ENCODE results near the gene CRAT.

Gene CRAT

DNA sequence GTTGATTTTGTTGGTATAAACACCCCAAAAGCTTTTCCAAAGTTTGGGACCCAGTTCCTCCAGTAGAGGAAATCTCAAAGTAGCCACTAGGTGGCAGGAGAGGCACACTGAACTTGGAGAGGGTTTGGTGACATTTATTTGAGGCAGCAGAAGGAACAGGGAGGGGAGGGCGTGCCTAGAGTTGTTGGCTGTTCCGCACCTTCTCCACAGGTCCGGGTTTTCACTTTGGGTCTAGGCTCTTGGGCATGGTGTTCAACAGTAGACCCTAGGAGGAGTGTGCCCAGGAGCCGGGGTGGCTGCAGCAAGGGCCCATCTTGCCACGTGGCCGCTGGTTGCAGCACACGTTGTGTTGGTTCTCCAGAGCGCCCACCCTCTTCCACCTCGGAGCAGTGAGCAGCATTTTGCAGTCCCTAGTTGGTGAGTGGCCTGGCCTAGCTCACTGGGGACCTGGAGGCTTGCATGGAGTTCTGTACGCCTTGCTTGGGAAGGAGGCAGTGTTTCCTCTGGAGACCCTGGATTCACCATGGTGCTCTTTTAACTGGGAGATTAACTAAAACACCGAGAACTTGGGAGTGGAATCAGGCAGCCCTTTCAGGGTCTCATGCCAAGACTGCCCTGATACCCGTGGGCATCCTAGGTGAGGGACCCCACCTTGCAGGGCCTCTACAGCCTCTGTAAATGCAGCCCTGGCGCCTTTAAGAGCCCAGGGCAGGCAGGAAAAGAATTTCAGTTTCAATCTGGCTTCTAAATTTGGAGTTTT lies 28.8 kb upstream of the CRAT start:
- ChIA-PET CTCF (interaction anchor here (0.7 to 26.3 kb wide), 30 partner anchors 9 to 500 kb away, joined by 3 to 680 read pairs (median 4); partner anchors contain the start of genes C9orf50, IER5L, NTMT1 and SH3GLB2), POLR2A (interaction anchor here (0.6 to 1.4 kb wide), 4 partner anchors 22 to 487 kb away, joined by 3 to 8 read pairs (median 4); partner anchors contain the start of genes DOLPP1 and NTMT1)
- TF ChIP-seq, protein P1, sequence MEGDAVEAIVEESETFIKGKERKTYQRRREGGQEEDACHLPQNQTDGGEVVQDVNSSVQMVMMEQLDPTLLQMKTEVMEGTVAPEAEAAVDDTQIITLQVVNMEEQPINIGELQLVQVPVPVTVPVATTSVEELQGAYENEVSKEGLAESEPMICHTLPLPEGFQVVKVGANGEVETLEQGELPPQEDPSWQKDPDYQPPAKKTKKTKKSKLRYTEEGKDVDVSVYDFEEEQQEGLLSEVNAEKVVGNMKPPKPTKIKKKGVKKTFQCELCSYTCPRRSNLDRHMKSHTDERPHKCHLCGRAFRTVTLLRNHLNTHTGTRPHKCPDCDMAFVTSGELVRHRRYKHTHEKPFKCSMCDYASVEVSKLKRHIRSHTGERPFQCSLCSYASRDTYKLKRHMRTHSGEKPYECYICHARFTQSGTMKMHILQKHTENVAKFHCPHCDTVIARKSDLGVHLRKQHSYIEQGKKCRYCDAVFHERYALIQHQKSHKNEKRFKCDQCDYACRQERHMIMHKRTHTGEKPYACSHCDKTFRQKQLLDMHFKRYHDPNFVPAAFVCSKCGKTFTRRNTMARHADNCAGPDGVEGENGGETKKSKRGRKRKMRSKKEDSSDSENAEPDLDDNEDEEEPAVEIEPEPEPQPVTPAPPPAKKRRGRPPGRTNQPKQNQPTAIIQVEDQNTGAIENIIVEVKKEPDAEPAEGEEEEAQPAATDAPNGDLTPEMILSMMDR (IDR thresholded peaks at IDR 0.05; ENCODE audit: control extremely low read depth, extremely low read depth, low read depth, missing control alignments): peak; percentile 77
- peak; percentile 82 for DNase-seq (ENCODE audit: extremely low spot score)

DNA sequence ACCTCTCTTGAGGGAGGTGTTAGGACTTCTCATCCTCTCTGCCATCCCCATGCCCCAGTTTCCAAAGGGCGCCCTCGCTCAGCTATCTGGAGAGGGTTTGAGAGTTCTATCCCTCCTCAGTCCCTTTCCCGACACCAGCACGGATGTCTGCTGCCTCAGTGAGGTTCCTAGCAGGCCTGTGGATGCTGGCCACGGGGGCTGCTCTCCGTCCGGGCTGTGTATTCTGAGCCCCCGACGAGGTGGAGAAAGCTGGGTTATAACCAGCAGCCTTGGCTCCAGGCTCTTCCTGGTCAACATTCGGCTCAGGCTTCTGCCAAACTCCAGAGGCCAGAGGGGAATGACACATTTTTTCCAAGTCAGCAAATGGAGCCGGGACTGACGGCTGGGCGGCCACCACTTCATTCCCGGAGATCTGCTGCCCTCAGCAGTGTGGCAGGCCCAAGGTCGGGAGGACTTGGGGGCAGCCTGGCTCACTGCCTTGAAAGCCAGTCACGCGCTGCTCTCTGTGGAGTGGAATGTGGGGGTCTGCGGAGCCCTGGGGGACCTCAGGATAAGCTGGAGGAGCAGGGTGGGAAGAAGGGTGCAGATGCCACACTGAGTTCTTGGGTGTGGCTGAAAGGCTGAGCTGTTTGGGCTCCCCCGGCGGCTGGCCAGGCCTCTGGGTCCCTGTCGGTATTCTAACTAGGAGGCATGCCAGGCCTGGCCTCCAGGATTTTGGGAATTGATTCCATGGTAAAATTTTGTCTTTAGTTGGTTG lies 28.1 kb upstream of the CRAT start:
- TF ChIP-seq, protein P1 (IDR thresholded peaks at IDR 0.05; ENCODE audit: control extremely low read depth, extremely low read depth, low read depth, missing control alignments): peak; percentile 23
- POLR2A ChIA-PET: no interaction called here
- no peak for DNase-seq (ENCODE audit: extremely low spot score)
- CTCF ChIA-PET: interaction anchor here (0.7 to 26.3 kb wide), 24 partner anchors 8 to 501 kb away, joined by 3 to 680 read pairs (median 5); partner anchors contain the start of genes C9orf50, IER5L, NTMT1 and SH3GLB2

DNA sequence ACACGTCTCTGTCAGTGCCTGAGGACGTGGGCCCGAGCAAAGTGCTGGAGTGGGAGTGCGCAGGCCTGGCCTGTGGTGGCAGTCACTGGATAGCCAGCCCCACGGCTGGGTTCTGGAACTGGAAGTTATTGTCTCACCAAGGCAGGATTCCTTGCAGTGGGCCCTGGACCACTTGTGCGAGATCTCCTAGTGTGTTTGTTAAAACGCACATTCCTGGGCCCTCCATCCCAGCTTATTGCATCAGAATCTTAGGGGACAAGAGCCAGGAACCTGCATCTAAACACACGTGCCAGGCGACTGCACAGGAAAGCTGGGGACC lies 27.5 kb upstream of the CRAT start:
- no peak for DNase-seq (ENCODE audit: extremely low spot score)
- CTCF ChIA-PET: interaction anchor here (1.1 to 26.3 kb wide), 14 partner anchors 7 to 486 kb away, joined by 3 to 680 read pairs (median 12); partner anchors contain the start of genes C9orf50, IER5L and NTMT1
- TF ChIP-seq, protein P1 (IDR thresholded peaks at IDR 0.05; ENCODE audit: control extremely low read depth, extremely low read depth, low read depth, missing control alignments): no peak
- POLR2A ChIA-PET: no interaction called here

DNA sequence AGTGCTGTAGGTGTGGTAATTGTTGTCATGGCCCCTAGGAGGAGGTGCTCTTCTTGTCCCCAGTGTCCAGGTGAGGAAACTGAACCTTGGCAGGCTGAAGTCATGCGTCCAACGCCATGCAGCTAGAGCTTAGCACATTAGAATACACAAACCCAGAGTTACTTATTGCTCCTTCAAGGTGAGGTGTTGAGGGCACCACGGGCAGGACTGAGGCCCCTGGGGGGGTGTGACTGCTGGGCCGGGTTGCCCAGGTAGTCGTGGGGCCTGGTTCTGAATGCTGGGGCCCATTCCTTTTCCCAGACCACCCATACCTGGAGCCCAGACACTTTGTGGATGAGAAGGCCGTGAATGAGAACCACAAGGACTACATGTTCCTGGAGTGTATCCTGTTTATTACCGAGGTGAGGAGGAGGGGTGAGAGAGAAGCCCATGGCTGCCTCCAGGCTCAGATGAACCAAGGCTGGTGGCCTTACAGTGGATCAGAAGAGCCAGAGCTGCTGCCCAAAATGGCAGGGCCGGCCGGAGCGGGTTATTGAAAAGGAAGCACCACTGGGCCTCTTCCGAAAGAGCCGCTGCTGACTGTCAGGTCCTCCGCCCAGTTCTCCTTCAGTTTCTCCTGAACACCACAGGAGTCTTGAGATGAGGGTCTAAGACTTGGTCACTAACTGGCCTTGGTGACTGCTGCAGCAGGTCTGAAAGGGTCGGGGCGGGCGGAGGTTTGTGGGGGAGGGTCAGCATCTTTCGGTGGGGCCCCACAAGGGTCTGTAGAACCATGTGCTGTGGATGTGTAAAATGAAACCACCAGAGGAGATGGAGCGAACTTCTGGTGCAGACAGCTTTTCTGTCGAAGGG lies 26.9 kb upstream of the CRAT start:
- TF ChIP-seq, protein P1 (IDR thresholded peaks at IDR 0.05; ENCODE audit: control extremely low read depth, extremely low read depth, low read depth, missing control alignments): no peak
- CTCF ChIA-PET: interaction anchor here (1.2 to 26.3 kb wide), 12 partner anchors 7 to 487 kb away, joined by 3 to 680 read pairs (median 17); partner anchors contain the start of genes C9orf50, IER5L and NTMT1
- no peak for DNase-seq (ENCODE audit: extremely low spot score)
- POLR2A ChIA-PET: no interaction called here

DNA sequence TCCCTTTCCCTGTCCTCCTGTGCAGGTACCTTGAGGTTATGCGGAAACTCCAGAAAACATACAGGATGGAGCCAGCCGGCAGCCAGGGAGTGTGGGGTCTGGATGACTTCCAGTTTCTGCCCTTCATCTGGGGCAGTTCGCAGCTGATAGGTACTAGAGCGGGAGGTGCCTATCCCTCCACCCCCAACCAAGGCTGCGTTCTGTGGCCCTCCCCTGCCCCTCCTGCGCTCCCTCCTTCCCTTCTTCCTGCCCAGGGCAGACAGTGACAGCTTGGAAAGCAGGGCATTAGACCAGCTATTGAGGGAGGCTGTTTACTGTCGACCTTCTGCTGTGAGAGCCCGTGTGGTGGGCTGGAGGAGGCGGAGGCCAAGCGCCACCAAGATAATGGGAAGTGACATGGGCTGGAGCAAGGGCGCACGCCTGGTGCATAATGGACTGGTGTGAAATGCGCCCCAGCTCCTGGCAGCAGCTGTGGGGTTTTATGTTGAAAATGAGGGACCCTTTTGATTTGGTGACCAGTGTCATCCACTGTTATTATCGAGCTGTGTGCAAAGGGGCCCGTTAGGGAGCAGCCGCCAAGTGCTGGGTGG lies 25.9 kb upstream of the CRAT start:
- POLR2A ChIA-PET: no interaction called here
- TF ChIP-seq, protein P1 (IDR thresholded peaks at IDR 0.05; ENCODE audit: control extremely low read depth, extremely low read depth, low read depth, missing control alignments): no peak
- CTCF ChIA-PET: interaction anchor here (1.0 to 26.3 kb wide), 5 partner anchors 11 to 488 kb away, joined by 3 to 680 read pairs (median 9); partner anchors contain the start of genes C9orf50, IER5L and NTMT1
- DNase-seq (ENCODE audit: extremely low spot score): no peak
